ENCODE data around the gene MBD2.

- TF ChIP-seq CTCF (IDR thresholded peaks at IDR 0.05; ENCODE audit: low read depth, low read length) (no peak), POLR2A (IDR thresholded peaks at IDR 0.05; ENCODE audit: extremely low read depth, insufficient read length) (no peak), MAX (IDR thresholded peaks at IDR 0.05; ENCODE audit: low read depth, low read length) (no peak)
Observed at GRCh38 chr18:54125429-54125828, 99.0 kb downstream of the MBD2 start.

Data from NB4 (cell line).